Stimulated activated CD4-positive, alpha-beta T cell treated with anti-CD3 and anti-CD28 coated beads, Interleukin-1b, Interleukin-23, amount 100 ng/mL, for 4 hours (primary cell): ENCODE results near the gene U2AF2.
A peak's percentile ranks its signal among the peaks of the same experiment; 100 is the strongest.

Experiments
- DNase-seq, 2 donors: peaks; one replicate each; pipeline ENCODE4 v3.0.0-alpha.2; 2020; ENCODE audit warnings: low read depth in 2 of 2

Gene U2AF2

GRCh38 chr19:55674841-55675660, 20.2 kb downstream of the U2AF2 start, which contains the start of gene EPN1:
EPN1 (plus strand) TSS chr19:55675226; CDS start chr19:55678628, 3,402 bp downstream.
- peak; percentile 95 to 96 for DNase-seq

- DNase-seq: no peak
Measured at GRCh38 chr19:55675661-55676354, 21.0 kb downstream of the U2AF2 start.

DNA sequence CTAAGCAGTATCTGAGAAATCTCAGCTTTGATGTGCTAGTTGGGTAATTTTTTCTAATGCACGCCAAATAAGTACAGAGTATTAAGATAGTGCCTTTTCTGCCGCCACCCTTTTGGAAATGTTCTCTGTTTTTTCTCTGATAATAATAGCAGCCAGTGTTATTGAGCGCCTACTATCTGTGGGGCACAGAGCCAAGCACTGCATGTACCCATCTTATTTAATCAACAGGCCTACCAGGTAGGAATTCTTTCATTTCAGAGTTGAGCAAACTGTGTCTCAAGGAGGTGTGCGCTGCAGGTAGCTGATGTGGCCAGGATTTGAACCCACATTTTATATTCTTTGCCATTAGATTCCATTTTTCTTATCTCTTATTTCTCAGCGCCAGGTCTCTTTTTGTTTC, 21.5 kb downstream of the U2AF2 start:
- DNase-seq: no peak

GRCh38 chr19:55676889-55677505, 22.2 kb downstream of the U2AF2 start:
- no peak for DNase-seq

GRCh38 chr19:55677572-55678028, 22.8 kb downstream of the U2AF2 start:
- DNase-seq: no peak

- no peak for DNase-seq
Measured at GRCh38 chr19:55678121-55678671, 23.4 kb downstream of the U2AF2 start.

GRCh38 chr19:55679343-55680257, 24.8 kb downstream of the U2AF2 start:
- no peak for DNase-seq

GRCh38 chr19:55680339-55681130, 25.7 kb downstream of the U2AF2 start:
- no peak for DNase-seq

DNA sequence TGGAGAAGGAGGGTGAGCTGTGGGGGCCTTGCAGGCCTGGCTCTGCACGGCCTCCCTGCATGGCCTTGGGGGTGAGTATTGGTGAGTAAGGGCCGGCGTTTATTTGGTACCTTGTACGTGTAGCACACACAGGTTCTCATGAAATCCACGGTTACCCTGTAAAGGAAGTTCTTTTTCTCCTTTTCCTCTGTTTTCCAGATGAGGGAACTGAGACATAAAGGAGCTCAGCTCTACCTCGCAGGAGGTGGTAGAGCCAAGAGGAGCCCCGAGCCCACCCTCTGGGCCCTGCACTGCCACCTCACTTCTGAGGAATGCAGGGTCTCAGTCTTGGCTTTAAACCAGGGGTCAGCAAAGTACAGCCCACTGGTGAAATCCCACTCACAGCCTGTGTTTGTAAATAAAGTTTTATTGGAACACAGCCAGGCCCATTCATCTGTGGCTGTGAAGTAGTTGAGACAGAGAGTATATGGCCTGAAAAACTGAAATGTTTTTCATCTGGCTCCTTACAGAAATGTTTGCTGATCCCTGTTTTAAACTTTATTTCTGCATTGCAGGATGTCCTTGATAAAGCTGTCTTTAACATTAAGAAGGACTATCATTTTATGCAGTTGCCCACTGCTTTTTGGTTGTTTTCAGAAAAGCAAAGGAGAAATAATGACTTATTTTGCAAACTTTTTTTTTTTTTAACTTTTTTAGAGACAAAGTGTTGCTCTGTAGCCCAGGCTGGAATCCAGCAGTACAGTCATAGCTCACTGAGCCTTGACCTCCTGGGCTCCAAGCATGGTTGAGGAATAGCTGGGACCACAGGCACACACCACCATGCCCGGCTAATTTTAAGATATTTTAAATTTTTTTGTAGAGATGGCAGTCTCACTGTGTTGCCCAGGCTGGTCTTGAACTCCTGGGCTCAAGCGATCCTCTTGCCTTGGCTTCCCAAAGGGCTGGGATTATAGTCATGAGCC, 26.6 kb downstream of the U2AF2 start:
- DNase-seq: no peak

GRCh38 chr19:55683449-55684261, 28.8 kb downstream of the U2AF2 start:
- no peak for DNase-seq

GRCh38 chr19:55684946-55685681, 30.3 kb downstream of the U2AF2 start:
- no peak for DNase-seq

DNA sequence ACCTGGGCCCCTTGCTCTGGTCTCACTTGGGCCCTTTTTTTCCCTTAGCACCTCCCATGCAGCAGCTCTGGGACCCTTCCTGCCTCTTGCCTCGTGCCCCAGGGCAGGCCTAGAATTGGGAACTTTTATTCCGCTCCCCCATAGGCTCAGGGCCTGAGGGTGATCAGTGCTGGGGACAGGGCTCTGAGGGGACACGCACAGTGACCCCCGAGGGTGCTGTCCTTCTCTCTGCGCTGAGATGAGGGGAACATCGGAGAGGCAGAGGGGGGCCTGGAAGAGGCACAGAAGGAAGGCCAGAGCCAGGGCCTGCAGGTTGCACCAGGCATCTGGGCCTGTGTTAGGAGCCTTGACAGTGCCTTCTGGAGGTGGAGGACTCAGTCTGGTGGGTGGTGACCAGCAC, 30.9 kb downstream of the U2AF2 start:
- DNase-seq: no peak

- no peak for DNase-seq
Measured at GRCh38 chr19:55686311-55687050, 31.6 kb downstream of the U2AF2 start.

DNA sequence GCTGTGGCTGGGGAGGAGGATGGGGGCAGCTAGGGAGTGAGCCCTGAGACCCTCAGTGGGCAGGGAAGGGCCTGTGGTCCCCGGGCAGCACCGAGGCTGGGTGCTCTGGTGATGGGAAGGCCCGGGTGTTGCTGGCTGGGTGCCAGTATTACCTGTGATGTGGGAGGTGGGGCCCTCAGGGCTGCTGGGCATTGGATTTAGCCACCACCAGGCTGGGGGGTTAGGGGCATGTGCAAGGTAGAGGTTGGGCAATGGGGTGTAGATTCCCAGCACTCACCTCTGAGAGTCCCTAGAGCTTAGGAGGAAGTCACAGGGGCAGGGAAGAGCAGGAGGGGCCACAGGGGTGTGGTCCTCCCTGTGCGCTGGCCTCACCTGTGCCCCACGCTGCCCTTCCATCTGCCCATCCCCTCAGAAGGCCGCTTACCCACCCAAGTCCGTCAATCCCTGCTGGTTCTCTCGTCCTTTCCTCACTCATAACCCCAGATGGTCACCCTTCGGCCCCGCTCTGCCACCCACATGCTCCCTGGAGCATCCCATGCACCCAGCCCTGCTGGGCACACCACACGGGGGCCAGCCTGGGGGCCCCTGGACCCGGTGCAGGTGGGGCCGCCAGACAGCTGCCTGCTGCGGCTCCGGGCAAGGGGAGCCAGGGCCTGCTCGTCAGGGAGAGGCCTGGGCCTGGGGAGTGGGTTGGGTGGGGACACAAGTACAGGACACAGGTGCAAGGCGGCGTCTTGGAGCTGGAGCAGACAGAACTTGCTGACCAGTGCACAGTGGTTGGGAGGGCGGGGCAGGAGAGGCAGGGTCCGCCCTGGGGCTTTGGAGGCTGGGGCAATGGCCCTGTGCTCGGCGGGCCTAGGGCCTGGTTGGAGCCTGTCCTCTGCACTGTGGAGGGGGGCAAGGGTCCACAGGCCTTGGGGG, 32.7 kb downstream of the U2AF2 start:
- DNase-seq: no peak

- no peak for DNase-seq
Measured at GRCh38 chr19:55688422-55689218, 33.8 kb downstream of the U2AF2 start.
